Thoracic aorta (tissue), 2 donors: Measurements from ENCODE around the gene TARBP1. TPM values are rescaled to one million over a fixed set of nuclear protein-coding genes. Genes with fewer than 3 reads are reported as not detected.

Experiments
- ATAC-seq: fragments of 150-250 bp; one replicate; pipeline ENCODE4 v1.8.0; 2017; ENCODE audit warnings: low read depth; ENCODE audit not compliant: insufficient number of reproducible peaks, low FRiP score
- DNase-seq: peaks from one replicate; pipeline ENCODE4 v3.0.0-alpha.2; 2020; ENCODE audit warnings: low spot score
- H3K27ac ChIP-seq, 2 donors: fragments of 200-600 bp; sonication (generic); 1 replicate in 1 of 2; 2 replicates in 1 of 2; pipeline ENCODE4 v1.5.1; 2016; ENCODE audit warnings: mild to moderate bottlenecking in 2 of 2, moderate library complexity in 2 of 2
- H3K27me3 ChIP-seq: fragments of 200-600 bp; sonication (generic); replicated peaks from 2 replicates; pipeline ENCODE4 v1.6.0; 2016; ENCODE audit warnings: mild to moderate bottlenecking; ENCODE audit not compliant: insufficient read depth
- H3K36me3 ChIP-seq: fragments of 200-600 bp; sonication (generic); one replicate; pipeline ENCODE4 v1.5.1; 2016
- H3K4me1 ChIP-seq, 2 donors: fragments of 200-600 bp; sonication (generic); 1 replicate in 1 of 2; 2 replicates in 1 of 2; pipeline versions ENCODE4 v1.5.1 to v1.6.0; 2016; ENCODE audit warnings: low read depth in 2 of 2, mild to moderate bottlenecking in 1 of 2; ENCODE audit not compliant: control insufficient read depth in 1 of 2
- H3K4me3 ChIP-seq: fragments of 200-600 bp; sonication (generic); 2 replicates; pipeline ENCODE4 v1.5.1; 2016; ENCODE audit warnings: mild to moderate bottlenecking
- H3K9me3 ChIP-seq: fragments of 200-600 bp; sonication (generic); 2 replicates; pipeline ENCODE4 v1.5.1; 2016
- total RNA-seq, 2 donors: library from RNA; depleted of rRNA; stranded (reverse); fragments of >200 nt; gene quantifications; one replicate each; pipeline versions ENCODE4 v1.1.0 to v1.2.3, GENCODE V29; 2016
- TF ChIP-seq, protein P1 (sequence below): fragments of 200-600 bp; sonication (generic); IDR thresholded peaks from one replicate; pipeline ENCODE4 v1.5.1; 2019; ENCODE audit warnings: antibody characterized with exemption

Gene TARBP1
- total RNA-seq, 2 donors from 2014 or later, result 11.5 to 13.5 TPM

- no peak for DNase-seq
- H3K36me3 ChIP-seq, result peaks cover 6% of the 10 kb centered on the region
- TF ChIP-seq, protein P1, sequence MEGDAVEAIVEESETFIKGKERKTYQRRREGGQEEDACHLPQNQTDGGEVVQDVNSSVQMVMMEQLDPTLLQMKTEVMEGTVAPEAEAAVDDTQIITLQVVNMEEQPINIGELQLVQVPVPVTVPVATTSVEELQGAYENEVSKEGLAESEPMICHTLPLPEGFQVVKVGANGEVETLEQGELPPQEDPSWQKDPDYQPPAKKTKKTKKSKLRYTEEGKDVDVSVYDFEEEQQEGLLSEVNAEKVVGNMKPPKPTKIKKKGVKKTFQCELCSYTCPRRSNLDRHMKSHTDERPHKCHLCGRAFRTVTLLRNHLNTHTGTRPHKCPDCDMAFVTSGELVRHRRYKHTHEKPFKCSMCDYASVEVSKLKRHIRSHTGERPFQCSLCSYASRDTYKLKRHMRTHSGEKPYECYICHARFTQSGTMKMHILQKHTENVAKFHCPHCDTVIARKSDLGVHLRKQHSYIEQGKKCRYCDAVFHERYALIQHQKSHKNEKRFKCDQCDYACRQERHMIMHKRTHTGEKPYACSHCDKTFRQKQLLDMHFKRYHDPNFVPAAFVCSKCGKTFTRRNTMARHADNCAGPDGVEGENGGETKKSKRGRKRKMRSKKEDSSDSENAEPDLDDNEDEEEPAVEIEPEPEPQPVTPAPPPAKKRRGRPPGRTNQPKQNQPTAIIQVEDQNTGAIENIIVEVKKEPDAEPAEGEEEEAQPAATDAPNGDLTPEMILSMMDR, result no peak
- H3K4me1 ChIP-seq, result peaks cover 10 to 24% of the 10 kb centered on the region in 2 donors
- no peaks in the 10 kb centered on the region for H3K9me3 ChIP-seq
- no peaks in the 10 kb centered on the region for H3K27me3 ChIP-seq
- no peak overlapping the region for H3K27ac ChIP-seq
- no peak overlapping the region for H3K4me3 ChIP-seq
- ATAC-seq, result no peak
Measured at GRCh38 chr1:234375672-234376071, 103.3 kb downstream of the TARBP1 start.

DNA sequence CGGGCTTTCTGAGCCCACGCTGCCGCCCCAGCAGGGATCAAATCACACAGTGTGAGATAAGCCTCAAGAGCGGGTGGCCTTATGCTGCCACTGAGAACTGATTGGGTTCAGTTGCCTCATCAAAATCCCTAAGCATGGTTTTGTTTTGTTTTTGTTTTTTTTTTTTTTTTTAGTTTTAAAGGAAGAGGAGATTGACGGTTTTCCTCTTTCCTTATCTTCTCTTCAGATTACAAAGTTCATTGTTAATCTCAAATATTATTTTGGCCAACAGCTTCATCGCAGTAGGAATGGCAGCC lies 105.1 kb downstream of the TARBP1 start:
- ATAC-seq (no peak), DNase-seq (no peak)
- peak overlapping the region; percentile 95 to 96 for H3K27ac ChIP-seq
- H3K27me3 ChIP-seq, result no peaks in the 10 kb centered on the region
- H3K9me3 ChIP-seq, result no peaks in the 10 kb centered on the region
- peak overlapping the region; percentile 96 for H3K4me3 ChIP-seq
- TF ChIP-seq, protein P1, result no peak
- H3K4me1 ChIP-seq, result peaks cover 10 to 24% of the 10 kb centered on the region in 2 donors
- peaks cover 6% of the 10 kb centered on the region for H3K36me3 ChIP-seq

- peak; percentile 95 for ATAC-seq
- TF ChIP-seq, protein P1, result no peak
Measured at GRCh38 chr1:234373064-234373958, 105.7 kb downstream of the TARBP1 start, which contains the start of gene COA6. COA6 (plus strand) TSS chr1:234373456; CDS start chr1:234373467, 11 bp downstream.

GRCh38 chr1:234372011-234372757 lies 106.8 kb downstream of the TARBP1 start:
- Histone ChIP-seq H3K4me3 (peak overlapping the region; percentile 96), H3K27ac (no peak overlapping the region), H3K36me3 (peaks cover 6% of the 10 kb centered on the region), H3K4me1 (peaks cover 10 to 24% of the 10 kb centered on the region in 2 donors), H3K9me3 (no peaks in the 10 kb centered on the region), H3K27me3 (no peaks in the 10 kb centered on the region)
- TF ChIP-seq, protein P1, result no peak
- ATAC-seq (no peak), DNase-seq (no peak)

More at GRCh38 chr1:234373064-234373958, 105.7 kb downstream of the TARBP1 start, which contains the start of gene COA6:
- DNase-seq, result peak; percentile 73
- Histone ChIP-seq H3K36me3 (peaks cover 6% of the 10 kb centered on the region), H3K27me3 (no peaks in the 10 kb centered on the region), H3K27ac (peak within 1 kb of the TSS; percentile 95 to 96), H3K9me3 (no peaks in the 10 kb centered on the region), H3K4me1 (peaks cover 10 to 24% of the 10 kb centered on the region in 2 donors), H3K4me3 (peak within 1 kb of the TSS; percentile 96)

GRCh38 chr1:234371414-234371813 lies 107.6 kb downstream of the TARBP1 start:
- no peak overlapping the region for H3K4me3 ChIP-seq
- no peaks in the 10 kb centered on the region for H3K27me3 ChIP-seq
- H3K36me3 ChIP-seq, result peaks cover 2% of the 10 kb centered on the region
- ATAC-seq (no peak), DNase-seq (no peak)
- TF ChIP-seq, protein P1, result no peak
- no peak overlapping the region for H3K27ac ChIP-seq
- H3K4me1 ChIP-seq, result peaks cover 10 to 24% of the 10 kb centered on the region in 2 donors
- H3K9me3 ChIP-seq, result no peaks in the 10 kb centered on the region
